ENCODE results near the gene PRKCI. TPM values are rescaled to one million over a fixed set of nuclear protein-coding genes. Genes with fewer than 3 reads are reported as not detected.

PRKCI gene
- total RNA-seq, 1 experiment from 2014 or later = 25.2 TPM

DNA sequence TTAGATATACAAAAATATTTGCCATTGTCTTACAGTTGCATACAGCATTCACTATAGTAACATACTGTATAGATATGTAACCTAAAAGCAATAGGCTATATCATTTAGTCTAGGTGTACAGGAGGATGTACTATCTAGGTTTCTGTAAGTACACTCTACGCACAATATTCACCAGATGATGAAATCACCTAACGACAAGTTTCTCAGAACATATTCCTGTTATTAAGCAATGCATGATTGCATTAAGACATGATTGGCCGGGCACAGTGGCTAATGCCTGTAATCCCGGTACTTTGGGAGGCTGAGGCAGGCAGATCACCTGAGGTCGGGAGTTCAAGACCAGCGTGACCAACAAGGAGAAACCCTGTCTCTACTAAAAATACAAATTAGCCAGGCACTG lies 14.5 kb upstream of the PRKCI start:
- H3K79me2 ChIP-seq (ENCODE audit: insufficient read depth, low read length) = no peaks in the 10 kb centered on the region
- no peak overlapping the region for H2AFZ ChIP-seq (ENCODE audit: low read depth, low read length, poor library complexity, severe bottlenecking)
- DNase-seq (ENCODE audit: low read depth, low spot score) (no peak), ATAC-seq (no peak)
- H3K4me2 ChIP-seq (ENCODE audit: low read length) = no peak overlapping the region
- RAD21 ChIA-PET (ENCODE audit: low non-redundant PET in 1 of 2, low total read pairs in 2 of 2, uncharacterized antibody in 2 of 2, unreplicated experiment in 2 of 2) = no interaction called here
- POLR2A ChIA-PET = no interaction called here
- no peaks in the 10 kb centered on the region for H4K20me1 ChIP-seq (ENCODE audit: insufficient read depth)
- no peak overlapping the region for H3K27ac ChIP-seq (ENCODE audit: low read depth, low read length)
- no peaks in the 10 kb centered on the region for H3K27me3 ChIP-seq (ENCODE audit: insufficient read depth, low read length)
- no peaks in the 10 kb centered on the region for H3K4me1 ChIP-seq (ENCODE audit: control insufficient read depth in 1 of 2, insufficient read depth in 2 of 2, low read length in 2 of 2)
- no peaks in the 10 kb centered on the region for H3K36me3 ChIP-seq (ENCODE audit: control insufficient read depth in 1 of 2, insufficient read depth in 2 of 2, low read length in 2 of 2)
- TF ChIP-seq, protein P1, sequence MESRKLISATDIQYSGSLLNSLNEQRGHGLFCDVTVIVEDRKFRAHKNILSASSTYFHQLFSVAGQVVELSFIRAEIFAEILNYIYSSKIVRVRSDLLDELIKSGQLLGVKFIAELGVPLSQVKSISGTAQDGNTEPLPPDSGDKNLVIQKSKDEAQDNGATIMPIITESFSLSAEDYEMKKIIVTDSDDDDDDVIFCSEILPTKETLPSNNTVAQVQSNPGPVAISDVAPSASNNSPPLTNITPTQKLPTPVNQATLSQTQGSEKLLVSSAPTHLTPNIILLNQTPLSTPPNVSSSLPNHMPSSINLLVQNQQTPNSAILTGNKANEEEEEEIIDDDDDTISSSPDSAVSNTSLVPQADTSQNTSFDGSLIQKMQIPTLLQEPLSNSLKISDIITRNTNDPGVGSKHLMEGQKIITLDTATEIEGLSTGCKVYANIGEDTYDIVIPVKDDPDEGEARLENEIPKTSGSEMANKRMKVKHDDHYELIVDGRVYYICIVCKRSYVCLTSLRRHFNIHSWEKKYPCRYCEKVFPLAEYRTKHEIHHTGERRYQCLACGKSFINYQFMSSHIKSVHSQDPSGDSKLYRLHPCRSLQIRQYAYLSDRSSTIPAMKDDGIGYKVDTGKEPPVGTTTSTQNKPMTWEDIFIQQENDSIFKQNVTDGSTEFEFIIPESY (IDR thresholded peaks at IDR 0.05; ENCODE audit: extremely low read depth, insufficient replicate concordance, low read length) = no peak
- TF ChIP-seq ZFX (IDR thresholded peaks at IDR 0.05) (no peak), SRF (IDR thresholded peaks at IDR 0.05; ENCODE audit: low read depth) (no peak), EZH2 (IDR thresholded peaks at IDR 0.05) (no peak), POLR2A (IDR thresholded peaks at IDR 0.05; ENCODE audit: borderline replicate concordance, extremely low read depth, insufficient read depth, insufficient read length) (no peak), ZNF274 (IDR thresholded peaks at IDR 0.05; ENCODE audit: low read depth, low read length) (no peak), FOSL1 (IDR thresholded peaks at IDR 0.05; ENCODE audit: low read depth) (no peak), SIN3A (IDR thresholded peaks at IDR 0.05; ENCODE audit: low read depth) (no peak), CEBPB (IDR thresholded peaks at IDR 0.05; ENCODE audit: low read depth) (no peak), POLR2AphosphoS5 (IDR thresholded peaks at IDR 0.05; ENCODE audit: low read depth, low read length) (no peak)
- CTCF ChIA-PET = no interaction called here
- 0 out of 4 replicates have a peak, but pooled peaks cover 0 to 4% of the 10 kb centered on the region in 2 experiments for H3K9me3 ChIP-seq (ENCODE audit: control insufficient read depth in 1 of 2, insufficient read depth in 1 of 2, low read depth in 1 of 2, low read length in 2 of 2)
- BruUV-seq (replicated peaks) = no TSS peak
- intact Hi-C loops (cut with micrococcal nuclease) = no loop called here
- H3K9ac ChIP-seq (ENCODE audit: low read length) = no peak overlapping the region
- no peaks in the 10 kb centered on the region for H3K9me2 ChIP-seq (ENCODE audit: insufficient read depth)
- H3K4me3 ChIP-seq (replicated peaks in 1 of 2; ENCODE audit: low read depth in 1 of 2, low read length in 2 of 2) = no peak overlapping the region

DNA sequence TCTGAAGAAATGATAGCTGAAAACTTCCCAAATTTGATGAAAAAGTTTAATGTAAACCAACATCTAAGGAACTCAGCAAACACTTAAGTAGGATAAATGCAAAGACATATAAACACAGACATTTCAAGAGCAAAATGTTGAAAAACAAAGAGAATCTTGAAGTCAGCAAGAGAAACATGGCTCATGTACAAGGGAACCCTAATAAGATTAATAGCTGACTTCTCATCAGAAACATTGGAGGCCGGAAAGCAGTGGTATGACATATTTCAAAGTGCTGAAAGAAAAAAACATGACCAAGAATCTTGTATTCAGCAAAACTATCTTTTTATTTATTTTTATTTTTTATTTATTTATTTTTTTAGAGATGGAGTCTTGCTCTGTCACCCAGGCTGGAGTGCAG lies 10.6 kb upstream of the PRKCI start:
- POLR2A ChIA-PET = interaction anchor here (1.9 kb wide), 1 partner anchor 10 kb away, joined by 6 read pairs; no protein-coding TSS in a partner anchor
- Histone ChIP-seq H3K27ac (ENCODE audit: low read depth, low read length) (no peak overlapping the region), H3K27me3 (ENCODE audit: insufficient read depth, low read length) (no peaks in the 10 kb centered on the region), H3K36me3 (ENCODE audit: control insufficient read depth in 1 of 2, insufficient read depth in 2 of 2, low read length in 2 of 2) (no peaks in the 10 kb centered on the region), H2AFZ (ENCODE audit: low read depth, low read length, poor library complexity, severe bottlenecking) (no peak overlapping the region), H3K9me2 (ENCODE audit: insufficient read depth) (no peaks in the 10 kb centered on the region), H3K4me2 (ENCODE audit: low read length) (no peak overlapping the region), H4K20me1 (ENCODE audit: insufficient read depth) (no peaks in the 10 kb centered on the region), H3K4me3 (replicated peaks in 1 of 2; ENCODE audit: low read depth in 1 of 2, low read length in 2 of 2) (no peak overlapping the region), H3K4me1 (ENCODE audit: control insufficient read depth in 1 of 2, insufficient read depth in 2 of 2, low read length in 2 of 2) (no peaks in the 10 kb centered on the region), H3K9me3 (ENCODE audit: control insufficient read depth in 1 of 2, insufficient read depth in 1 of 2, low read depth in 1 of 2, low read length in 2 of 2) (0 out of 4 replicates have a peak, but pooled peaks cover 0 to 4% of the 10 kb centered on the region in 2 experiments), H3K79me2 (ENCODE audit: insufficient read depth, low read length) (no peaks in the 10 kb centered on the region), H3K9ac (ENCODE audit: low read length) (no peak overlapping the region)
- no peak for ATAC-seq
- RAD21 ChIA-PET (ENCODE audit: low non-redundant PET in 1 of 2, low total read pairs in 2 of 2, uncharacterized antibody in 2 of 2, unreplicated experiment in 2 of 2) = no interaction called here
- CTCF ChIA-PET = no interaction called here
- DNase-seq (ENCODE audit: low read depth, low spot score) = no peak
- no peak for TF ChIP-seq POLR2A (IDR thresholded peaks at IDR 0.05; ENCODE audit: borderline replicate concordance, extremely low read depth, insufficient read depth, insufficient read length)
- TF ChIP-seq ZNF274 (IDR thresholded peaks at IDR 0.05; ENCODE audit: low read depth, low read length) = no peak
- 0 out of 2 replicates have a peak, but pooled peaks have one; percentile 23 for TF ChIP-seq CBX3 (IDR thresholded peaks at IDR 0.05; ENCODE audit: low read depth)
- no TSS peak for BruUV-seq (replicated peaks)
- intact Hi-C loops (cut with micrococcal nuclease) = no loop called here

All from HCT116 (cell line).